ENCODE measurements around the gene SNX9. TPM values are rescaled to one million over a fixed set of nuclear protein-coding genes. Genes with fewer than 3 reads are reported as not detected.
A peak's percentile ranks its signal among the peaks of the same experiment; 100 is the strongest.

The SNX9 gene
- total and polyA plus RNA-seq, 2 donors (not counting 1 experiment from before 2014, with no cell fraction given), result 56.8 to 117 TPM

GRCh38 chr6:157982102-157982562, 159.1 kb downstream of the SNX9 start:
- H3K27me3 ChIP-seq (ENCODE audit: control insufficient read depth, insufficient read depth, low read length), result no peaks in the 10 kb centered on the region
- H3K4me1 ChIP-seq (ENCODE audit: control insufficient read depth, extremely low read depth, insufficient read depth, low read length), result peaks cover 13% of the 10 kb centered on the region
- TF ChIP-seq EZH2 (IDR thresholded peaks at IDR 0.05; ENCODE audit: low read length, missing control alignments) (no peak), CTCF (conservative IDR thresholded peaks at IDR 0.05 in 1 of 2, IDR thresholded peaks at IDR 0.05 in 1 of 2; ENCODE audit: low read depth in 1 of 2, low read length in 2 of 2) (no peak)
- peak overlapping the region; percentile 87 for H3K4me2 ChIP-seq (ENCODE audit: extremely low read depth, insufficient read depth, low read length)
- H2AFZ ChIP-seq (ENCODE audit: low read length), result no peak overlapping the region
- no peaks in the 10 kb centered on the region for H4K20me1 ChIP-seq (ENCODE audit: control insufficient read depth, extremely low read depth, insufficient read depth, low read length)
- peak; percentile 42 to 45 for DNase-seq (ENCODE audit: low read depth in 2 of 2)
- no peaks in the 10 kb centered on the region for H3K36me3 ChIP-seq (ENCODE audit: control insufficient read depth, insufficient read depth, low read length)
- peak overlapping the region; percentile 90 to 98 (median 92) for H3K4me3 ChIP-seq (replicated peaks in 1 of 4; ENCODE audit: control extremely low read depth in 1 of 4, insufficient read depth in 1 of 4, low read depth in 3 of 4, low read length in 4 of 4)
- H3K9ac ChIP-seq (ENCODE audit: insufficient read depth, low read length), result peak overlapping the region; percentile 96
- no peaks in the 10 kb centered on the region for H3K9me3 ChIP-seq (ENCODE audit: control insufficient read depth, insufficient read depth, low read depth, low read length)
- H3K79me2 ChIP-seq (ENCODE audit: control insufficient read depth, insufficient read depth, low read length), result peaks cover 51% of the 10 kb centered on the region
- peak overlapping the region; percentile 81 for H3K27ac ChIP-seq (ENCODE audit: insufficient read depth, low read length)

- no peaks in the 10 kb centered on the region for H4K20me1 ChIP-seq (ENCODE audit: control insufficient read depth, extremely low read depth, insufficient read depth, low read length)
- no peaks in the 10 kb centered on the region for H3K9me3 ChIP-seq (ENCODE audit: control insufficient read depth, insufficient read depth, low read depth, low read length)
- peak overlapping the region; percentile 90 to 98 (median 92) for H3K4me3 ChIP-seq (replicated peaks in 1 of 4; ENCODE audit: control extremely low read depth in 1 of 4, insufficient read depth in 1 of 4, low read depth in 3 of 4, low read length in 4 of 4)
- H3K4me2 ChIP-seq (ENCODE audit: extremely low read depth, insufficient read depth, low read length), result peak overlapping the region; percentile 87
- peak overlapping the region; percentile 81 for H3K27ac ChIP-seq (ENCODE audit: insufficient read depth, low read length)
- H3K27me3 ChIP-seq (ENCODE audit: control insufficient read depth, insufficient read depth, low read length), result no peaks in the 10 kb centered on the region
- TF ChIP-seq EZH2 (IDR thresholded peaks at IDR 0.05; ENCODE audit: low read length, missing control alignments) (no peak), CTCF (conservative IDR thresholded peaks at IDR 0.05 in 1 of 2, IDR thresholded peaks at IDR 0.05 in 1 of 2; ENCODE audit: low read depth in 1 of 2, low read length in 2 of 2) (peak; percentile 41 to 46)
- H3K79me2 ChIP-seq (ENCODE audit: control insufficient read depth, insufficient read depth, low read length), result peaks cover 58% of the 10 kb centered on the region
- no peak overlapping the region for H2AFZ ChIP-seq (ENCODE audit: low read length)
- H3K36me3 ChIP-seq (ENCODE audit: control insufficient read depth, insufficient read depth, low read length), result no peaks in the 10 kb centered on the region
- peak; percentile 45 to 70 for DNase-seq (ENCODE audit: low read depth in 2 of 2)
- peak overlapping the region; percentile 96 for H3K9ac ChIP-seq (ENCODE audit: insufficient read depth, low read length)
- peaks cover 13% of the 10 kb centered on the region for H3K4me1 ChIP-seq (ENCODE audit: control insufficient read depth, extremely low read depth, insufficient read depth, low read length)
Measured at GRCh38 chr6:157982563-157983405, 159.7 kb downstream of the SNX9 start.

- Histone ChIP-seq H3K9ac (ENCODE audit: insufficient read depth, low read length) (no peak overlapping the region), H4K20me1 (ENCODE audit: control insufficient read depth, extremely low read depth, insufficient read depth, low read length) (no peaks in the 10 kb centered on the region), H3K4me2 (ENCODE audit: extremely low read depth, insufficient read depth, low read length) (peak overlapping the region; percentile 87), H3K79me2 (ENCODE audit: control insufficient read depth, insufficient read depth, low read length) (peaks cover 65% of the 10 kb centered on the region), H3K27ac (ENCODE audit: insufficient read depth, low read length) (peak overlapping the region; percentile 81), H3K9me3 (ENCODE audit: control insufficient read depth, insufficient read depth, low read depth, low read length) (no peaks in the 10 kb centered on the region), H3K27me3 (ENCODE audit: control insufficient read depth, insufficient read depth, low read length) (no peaks in the 10 kb centered on the region), H3K4me3 (replicated peaks in 1 of 4; ENCODE audit: control extremely low read depth in 1 of 4, insufficient read depth in 1 of 4, low read depth in 3 of 4, low read length in 4 of 4) (peak overlapping the region; percentile 90 to 98 (median 92)), H2AFZ (ENCODE audit: low read length) (no peak overlapping the region), H3K36me3 (ENCODE audit: control insufficient read depth, insufficient read depth, low read length) (no peaks in the 10 kb centered on the region), H3K4me1 (ENCODE audit: control insufficient read depth, extremely low read depth, insufficient read depth, low read length) (peaks cover 13% of the 10 kb centered on the region)
- TF ChIP-seq CTCF (conservative IDR thresholded peaks at IDR 0.05 in 1 of 2, IDR thresholded peaks at IDR 0.05 in 1 of 2; ENCODE audit: low read depth in 1 of 2, low read length in 2 of 2) (no peak), EZH2 (IDR thresholded peaks at IDR 0.05; ENCODE audit: low read length, missing control alignments) (no peak)
- DNase-seq (ENCODE audit: low read depth in 2 of 2), result peak; percentile 49 to 73
Measured at GRCh38 chr6:157983406-157984119, 160.5 kb downstream of the SNX9 start.

Data from fibroblast of lung (primary cell).